UCSD-AML1 (cell line): ENCODE measurements around the gene MDP1.
"Not testable (repeated sequence)": the region's sequence is repeated elsewhere in the genome, so short reads cannot be mapped to it uniquely, and the experiment has no call there.

ENCODE experiments used
- DNase-seq: peaks from one replicate; lab custom pipeline; 2025; ENCODE audit not compliant: unreplicated experiment; lab: John Stamatoyannopoulos, UW

The MDP1 gene

GRCh38 chr14:24202538-24202937 is 13.3 kb downstream of the MDP1 start:
- DNase-seq: not testable (repeated sequence)

GRCh38 chr14:24198814-24199524 is 16.9 kb downstream of the MDP1 start:
- DNase-seq: no peak

GRCh38 chr14:24197056-24197450 is 18.8 kb downstream of the MDP1 start:
- DNase-seq: no peak

- DNase-seq: no peak
Observed at GRCh38 chr14:24196071-24197055, 19.5 kb downstream of the MDP1 start.

- peak; percentile 86 for DNase-seq
Observed at GRCh38 chr14:24195186-24196070, 20.4 kb downstream of the MDP1 start, which contains the start of gene TM9SF1. TSS of gene TM9SF1 (minus strand) at chr14:24195441. CDS start at chr14:24195019, 422 bp downstream.

GRCh38 chr14:24194873-24195185 is 21.0 kb downstream of the MDP1 start:
- no peak for DNase-seq

GRCh38 chr14:24194186-24194872 is 21.5 kb downstream of the MDP1 start:
- no peak for DNase-seq

- DNase-seq: no peak
Observed at GRCh38 chr14:24192933-24193332, 22.9 kb downstream of the MDP1 start.

GRCh38 chr14:24190416-24190815 is 25.4 kb downstream of the MDP1 start:
- no peak for DNase-seq

GRCh38 chr14:24189460-24189859 is 26.4 kb downstream of the MDP1 start:
- no peak for DNase-seq

GRCh38 chr14:24189059-24189375 is 26.8 kb downstream of the MDP1 start:
- no peak for DNase-seq

- peak; percentile 94 for DNase-seq
Observed at GRCh38 chr14:24188251-24189058, 27.4 kb downstream of the MDP1 start, which contains the start of gene IPO4. TSS of gene IPO4 (minus strand) at chr14:24188816. CDS start at chr14:24188787, 29 bp downstream.

- no peak for DNase-seq
Observed at GRCh38 chr14:24187539-24187915, 28.3 kb downstream of the MDP1 start.

GRCh38 chr14:24186831-24187538 is 28.9 kb downstream of the MDP1 start:
- DNase-seq: no peak

GRCh38 chr14:24185741-24186140 is 30.1 kb downstream of the MDP1 start:
- no peak for DNase-seq

- DNase-seq: no peak
Observed at GRCh38 chr14:24185026-24185425, 30.8 kb downstream of the MDP1 start.

- DNase-seq: no peak
Observed at GRCh38 chr14:24184104-24184970, 31.5 kb downstream of the MDP1 start.

GRCh38 chr14:24183014-24183481 is 32.8 kb downstream of the MDP1 start:
- no peak for DNase-seq
